Mammary epithelial cell (primary cell): ENCODE data around the gene ZDHHC9.

Experiments
- EZH2 ChIP-seq: IDR thresholded peaks from 2 replicates; pipeline ENCODE4 v1.6.1; 2012; ENCODE audit warnings: low read length, inconsistent platforms, borderline replicate concordance
- TF ChIP-seq, protein P1 (sequence below), 2 donors: IDR thresholded peaks in 1 of 2; conservative IDR thresholded peaks in 1 of 2; 2 replicates each; pipeline ENCODE4 v1.5.1; 2011 to 2012; ENCODE audit warnings: inconsistent platforms in 2 of 2, low read length in 2 of 2, mild to moderate bottlenecking in 2 of 2, control low read depth in 1 of 2, low read depth in 1 of 2; ENCODE audit not compliant: insufficient read depth in 1 of 2; ENCODE audit errors: extremely low read depth in 1 of 2

DNA sequence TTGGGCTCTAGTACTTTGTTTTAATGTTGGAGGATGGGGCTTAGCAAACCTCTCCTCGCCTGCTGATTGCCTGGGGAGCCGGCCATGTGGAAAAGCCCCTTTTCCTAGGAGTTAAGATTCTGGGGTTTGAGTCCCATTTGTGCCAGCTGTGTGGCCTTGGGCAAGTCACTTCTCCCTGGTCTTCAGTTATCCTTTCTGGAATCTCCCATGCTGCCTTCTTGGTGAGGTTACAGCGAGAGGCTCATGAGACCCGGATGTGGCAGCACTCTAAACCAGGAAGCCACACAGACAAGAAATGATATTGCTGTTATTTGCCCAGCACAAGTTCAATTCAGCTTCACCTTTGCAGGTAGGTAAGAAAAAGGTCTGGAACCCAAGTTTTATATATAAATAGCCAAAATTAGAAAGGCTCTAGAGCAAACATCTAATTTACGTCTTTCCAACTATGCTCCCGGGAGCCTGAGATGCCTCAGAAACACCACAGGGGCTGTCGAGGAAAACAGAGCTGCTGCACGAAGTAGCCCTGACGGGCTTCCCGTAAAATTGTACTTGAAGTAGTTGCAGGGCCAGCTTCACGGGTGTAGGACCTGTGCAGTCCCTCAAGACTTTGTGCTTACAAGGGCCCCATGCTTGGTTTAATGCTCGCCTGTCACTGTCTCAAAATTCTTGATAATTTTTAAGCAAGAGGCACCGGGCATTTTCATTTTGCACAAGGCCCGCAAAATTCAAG is 72.3 kb downstream of the ZDHHC9 start:
- TF ChIP-seq, protein P1, sequence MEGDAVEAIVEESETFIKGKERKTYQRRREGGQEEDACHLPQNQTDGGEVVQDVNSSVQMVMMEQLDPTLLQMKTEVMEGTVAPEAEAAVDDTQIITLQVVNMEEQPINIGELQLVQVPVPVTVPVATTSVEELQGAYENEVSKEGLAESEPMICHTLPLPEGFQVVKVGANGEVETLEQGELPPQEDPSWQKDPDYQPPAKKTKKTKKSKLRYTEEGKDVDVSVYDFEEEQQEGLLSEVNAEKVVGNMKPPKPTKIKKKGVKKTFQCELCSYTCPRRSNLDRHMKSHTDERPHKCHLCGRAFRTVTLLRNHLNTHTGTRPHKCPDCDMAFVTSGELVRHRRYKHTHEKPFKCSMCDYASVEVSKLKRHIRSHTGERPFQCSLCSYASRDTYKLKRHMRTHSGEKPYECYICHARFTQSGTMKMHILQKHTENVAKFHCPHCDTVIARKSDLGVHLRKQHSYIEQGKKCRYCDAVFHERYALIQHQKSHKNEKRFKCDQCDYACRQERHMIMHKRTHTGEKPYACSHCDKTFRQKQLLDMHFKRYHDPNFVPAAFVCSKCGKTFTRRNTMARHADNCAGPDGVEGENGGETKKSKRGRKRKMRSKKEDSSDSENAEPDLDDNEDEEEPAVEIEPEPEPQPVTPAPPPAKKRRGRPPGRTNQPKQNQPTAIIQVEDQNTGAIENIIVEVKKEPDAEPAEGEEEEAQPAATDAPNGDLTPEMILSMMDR (conservative IDR thresholded peaks at IDR 0.05 in 1 of 2, IDR thresholded peaks at IDR 0.05 in 1 of 2; ENCODE audit: extremely low read depth in 1 of 2, insufficient read depth in 1 of 2, low read depth in 1 of 2, low read length in 2 of 2), result no peak
- no peak for TF ChIP-seq EZH2
